Measurements from ENCODE around the gene CRYGA.

DNA sequence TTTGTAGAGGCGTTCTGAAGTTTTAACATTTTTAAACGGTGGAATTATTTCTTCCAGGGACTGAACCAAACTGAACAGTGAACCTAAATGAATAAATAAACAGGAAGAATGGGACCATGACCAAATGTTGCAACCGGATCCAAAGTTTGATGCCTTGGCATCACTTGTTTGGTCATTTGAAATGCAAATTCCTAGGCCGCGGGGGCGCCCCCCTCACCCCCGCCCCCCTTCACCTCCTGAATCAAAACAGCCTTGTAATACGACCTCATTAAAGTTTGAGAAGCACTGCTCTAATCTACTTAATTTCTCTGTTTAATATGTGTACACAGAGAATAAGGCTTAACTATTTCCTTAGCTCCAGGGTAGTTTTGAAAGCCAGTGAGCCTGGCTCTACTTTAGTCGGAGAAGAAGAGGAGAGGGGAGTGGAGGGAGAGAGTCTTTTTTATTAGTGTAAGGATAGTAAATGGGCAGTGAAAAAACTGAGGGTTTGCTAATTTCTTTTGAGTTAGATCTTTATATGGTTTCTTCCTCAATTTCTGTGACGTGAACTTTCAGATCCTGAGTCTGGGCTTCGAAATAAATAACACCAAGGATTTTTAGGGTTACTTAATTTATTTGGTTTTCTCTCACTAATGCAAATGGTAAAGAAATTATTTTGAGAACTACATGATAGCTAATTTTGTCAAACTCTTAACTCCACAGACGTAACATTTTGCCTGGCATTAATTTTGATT, 20.8 kb upstream of the CRYGA start:
- TF ChIP-seq, protein P1, sequence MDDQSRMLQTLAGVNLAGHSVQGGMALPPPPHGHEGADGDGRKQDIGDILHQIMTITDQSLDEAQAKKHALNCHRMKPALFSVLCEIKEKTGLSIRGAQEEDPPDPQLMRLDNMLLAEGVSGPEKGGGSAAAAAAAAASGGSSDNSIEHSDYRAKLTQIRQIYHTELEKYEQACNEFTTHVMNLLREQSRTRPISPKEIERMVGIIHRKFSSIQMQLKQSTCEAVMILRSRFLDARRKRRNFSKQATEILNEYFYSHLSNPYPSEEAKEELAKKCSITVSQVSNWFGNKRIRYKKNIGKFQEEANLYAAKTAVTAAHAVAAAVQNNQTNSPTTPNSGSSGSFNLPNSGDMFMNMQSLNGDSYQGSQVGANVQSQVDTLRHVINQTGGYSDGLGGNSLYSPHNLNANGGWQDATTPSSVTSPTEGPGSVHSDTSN (IDR thresholded peaks at IDR 0.05) = no peak
- TF ChIP-seq, protein P2, sequence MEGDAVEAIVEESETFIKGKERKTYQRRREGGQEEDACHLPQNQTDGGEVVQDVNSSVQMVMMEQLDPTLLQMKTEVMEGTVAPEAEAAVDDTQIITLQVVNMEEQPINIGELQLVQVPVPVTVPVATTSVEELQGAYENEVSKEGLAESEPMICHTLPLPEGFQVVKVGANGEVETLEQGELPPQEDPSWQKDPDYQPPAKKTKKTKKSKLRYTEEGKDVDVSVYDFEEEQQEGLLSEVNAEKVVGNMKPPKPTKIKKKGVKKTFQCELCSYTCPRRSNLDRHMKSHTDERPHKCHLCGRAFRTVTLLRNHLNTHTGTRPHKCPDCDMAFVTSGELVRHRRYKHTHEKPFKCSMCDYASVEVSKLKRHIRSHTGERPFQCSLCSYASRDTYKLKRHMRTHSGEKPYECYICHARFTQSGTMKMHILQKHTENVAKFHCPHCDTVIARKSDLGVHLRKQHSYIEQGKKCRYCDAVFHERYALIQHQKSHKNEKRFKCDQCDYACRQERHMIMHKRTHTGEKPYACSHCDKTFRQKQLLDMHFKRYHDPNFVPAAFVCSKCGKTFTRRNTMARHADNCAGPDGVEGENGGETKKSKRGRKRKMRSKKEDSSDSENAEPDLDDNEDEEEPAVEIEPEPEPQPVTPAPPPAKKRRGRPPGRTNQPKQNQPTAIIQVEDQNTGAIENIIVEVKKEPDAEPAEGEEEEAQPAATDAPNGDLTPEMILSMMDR (IDR thresholded peaks at IDR 0.05) = no peak
- no peak for TF ChIP-seq POLR2AphosphoS5 (IDR thresholded peaks at IDR 0.05; ENCODE audit: low read depth, low read length)
- no peak for TF ChIP-seq FOXJ3 (CRISPR knock-in tag; IDR thresholded peaks at IDR 0.05)
- TF ChIP-seq, protein P3, sequence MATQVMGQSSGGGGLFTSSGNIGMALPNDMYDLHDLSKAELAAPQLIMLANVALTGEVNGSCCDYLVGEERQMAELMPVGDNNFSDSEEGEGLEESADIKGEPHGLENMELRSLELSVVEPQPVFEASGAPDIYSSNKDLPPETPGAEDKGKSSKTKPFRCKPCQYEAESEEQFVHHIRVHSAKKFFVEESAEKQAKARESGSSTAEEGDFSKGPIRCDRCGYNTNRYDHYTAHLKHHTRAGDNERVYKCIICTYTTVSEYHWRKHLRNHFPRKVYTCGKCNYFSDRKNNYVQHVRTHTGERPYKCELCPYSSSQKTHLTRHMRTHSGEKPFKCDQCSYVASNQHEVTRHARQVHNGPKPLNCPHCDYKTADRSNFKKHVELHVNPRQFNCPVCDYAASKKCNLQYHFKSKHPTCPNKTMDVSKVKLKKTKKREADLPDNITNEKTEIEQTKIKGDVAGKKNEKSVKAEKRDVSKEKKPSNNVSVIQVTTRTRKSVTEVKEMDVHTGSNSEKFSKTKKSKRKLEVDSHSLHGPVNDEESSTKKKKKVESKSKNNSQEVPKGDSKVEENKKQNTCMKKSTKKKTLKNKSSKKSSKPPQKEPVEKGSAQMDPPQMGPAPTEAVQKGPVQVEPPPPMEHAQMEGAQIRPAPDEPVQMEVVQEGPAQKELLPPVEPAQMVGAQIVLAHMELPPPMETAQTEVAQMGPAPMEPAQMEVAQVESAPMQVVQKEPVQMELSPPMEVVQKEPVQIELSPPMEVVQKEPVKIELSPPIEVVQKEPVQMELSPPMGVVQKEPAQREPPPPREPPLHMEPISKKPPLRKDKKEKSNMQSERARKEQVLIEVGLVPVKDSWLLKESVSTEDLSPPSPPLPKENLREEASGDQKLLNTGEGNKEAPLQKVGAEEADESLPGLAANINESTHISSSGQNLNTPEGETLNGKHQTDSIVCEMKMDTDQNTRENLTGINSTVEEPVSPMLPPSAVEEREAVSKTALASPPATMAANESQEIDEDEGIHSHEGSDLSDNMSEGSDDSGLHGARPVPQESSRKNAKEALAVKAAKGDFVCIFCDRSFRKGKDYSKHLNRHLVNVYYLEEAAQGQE (IDR thresholded peaks at IDR 0.05; ENCODE audit: low read depth, low read length) = no peak
- TF ChIP-seq GATA2 (CRISPR knock-in tag; IDR thresholded peaks at IDR 0.05) = no peak
- no peak for TF ChIP-seq EP300 (IDR thresholded peaks at IDR 0.05; ENCODE audit: borderline replicate concordance in 1 of 2, low read depth in 1 of 2, low read length in 1 of 2)
- TF ChIP-seq, protein P4, sequence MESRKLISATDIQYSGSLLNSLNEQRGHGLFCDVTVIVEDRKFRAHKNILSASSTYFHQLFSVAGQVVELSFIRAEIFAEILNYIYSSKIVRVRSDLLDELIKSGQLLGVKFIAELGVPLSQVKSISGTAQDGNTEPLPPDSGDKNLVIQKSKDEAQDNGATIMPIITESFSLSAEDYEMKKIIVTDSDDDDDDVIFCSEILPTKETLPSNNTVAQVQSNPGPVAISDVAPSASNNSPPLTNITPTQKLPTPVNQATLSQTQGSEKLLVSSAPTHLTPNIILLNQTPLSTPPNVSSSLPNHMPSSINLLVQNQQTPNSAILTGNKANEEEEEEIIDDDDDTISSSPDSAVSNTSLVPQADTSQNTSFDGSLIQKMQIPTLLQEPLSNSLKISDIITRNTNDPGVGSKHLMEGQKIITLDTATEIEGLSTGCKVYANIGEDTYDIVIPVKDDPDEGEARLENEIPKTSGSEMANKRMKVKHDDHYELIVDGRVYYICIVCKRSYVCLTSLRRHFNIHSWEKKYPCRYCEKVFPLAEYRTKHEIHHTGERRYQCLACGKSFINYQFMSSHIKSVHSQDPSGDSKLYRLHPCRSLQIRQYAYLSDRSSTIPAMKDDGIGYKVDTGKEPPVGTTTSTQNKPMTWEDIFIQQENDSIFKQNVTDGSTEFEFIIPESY (IDR thresholded peaks at IDR 0.05; ENCODE audit: borderline replicate concordance, low read depth) = no peak
